IMR-90 (cell line): ENCODE measurements around the gene PLCG1. TPM values are rescaled to one million over a fixed set of nuclear protein-coding genes. Genes with fewer than 3 reads are reported as not detected.

Source experiments
- microRNA-seq, 2 experiments: library from miRNA; stranded (forward) in 1 of 2; unstranded in 1 of 2; fragments of 10-50 nt in 1 of 2; fragments of <30 nt in 1 of 2; gene quantifications in 1 of 2; microRNA quantifications in 1 of 2; one replicate each; pipeline versions ENCODE3 to v1.1.0; 2013 to 2020; ENCODE audit not compliant: insufficient read depth in 1 of 2, insufficient read length in 1 of 2, unreplicated experiment in 1 of 2
- polyA plus RNA-seq, 3 experiments: library from polyadenylated mRNA; depleted of rRNA; stranded (reverse); fragments of >200 nt; gene quantifications; 2 replicates each; pipeline ENCODE4 v1.2.3, GENCODE V29; 2012; ENCODE audit warnings: low replicate concordance in 1 of 3
- small RNA-seq, 5 experiments: library from RNA; depleted of rRNA; stranded (forward); fragments of <200 nt; gene quantifications; one replicate each; pipeline ENCODE3, GENCODE V24; 2012
- total RNA-seq: library from RNA; depleted of rRNA; stranded (reverse); fragments of >200 nt; gene quantifications from 2 replicates; pipeline ENCODE4 v1.2.3, GENCODE V29; 2012; rRNA removed

Gene PLCG1
- total and polyA plus RNA-seq, 2 of the 4 experiments (the other 2 are of a cell fraction) = 59.1 to 69.1 TPM

Small RNAs within 50 kb of the gene (microRNA-seq; reads per million reads assigned to microRNA genes)
- not detected for gene AL022394.1 (ENCODE audit: insufficient read depth, insufficient read length)
- 0 to 6.2 reads per million in 2 experiments for gene MIR6871 (ENCODE audit: insufficient read depth in 1 of 2, insufficient read length in 1 of 2, unreplicated experiment in 1 of 2)

Small RNAs within 50 kb of the gene (small RNA-seq; reads per million reads assigned to genes)
- gene AL022394.1 (0 reads per million in 5 experiments), gene MIR6871 (0 reads per million in 5 experiments)

Other genes with a start within 250 kb of the PLCG1 start
- gene TOP1, start 108.7 kb upstream of the PLCG1 start, total RNA-seq = 14.0 and 20.8 TPM in 2 replicates
- 14.7 and 21.5 TPM in 2 replicates for gene TOP1, start 108.7 kb upstream of the PLCG1 start, polyA plus RNA-seq (2012; rRNA removed)
- gene ZHX3, start 180.2 kb downstream of the PLCG1 start, total RNA-seq = 28.0 and 28.3 TPM in 2 replicates
- gene ZHX3, start 180.2 kb downstream of the PLCG1 start, polyA plus RNA-seq (2012; rRNA removed) = 22.0 and 25.0 TPM in 2 replicates
- gene LPIN3, start 203.3 kb downstream of the PLCG1 start, total RNA-seq = 1.7 and 2.3 TPM in 2 replicates
- 6.1 and 8.3 TPM in 2 replicates for gene LPIN3, start 203.3 kb downstream of the PLCG1 start, polyA plus RNA-seq (2012; rRNA removed)
- under 0.01 TPM in 2 replicates for gene EMILIN3, start 229.3 kb downstream of the PLCG1 start, total RNA-seq
- gene EMILIN3, start 229.3 kb downstream of the PLCG1 start, polyA plus RNA-seq (2012; rRNA removed) = 0.07 and 0.16 TPM in 2 replicates